ENCODE results near the gene ZKSCAN1.

The ZKSCAN1 gene

GRCh38 chr7:100038326-100038725 lies 22.9 kb downstream of the ZKSCAN1 start:
- DNase-seq (ENCODE audit: low read depth, low spot score) = no peak

DNA sequence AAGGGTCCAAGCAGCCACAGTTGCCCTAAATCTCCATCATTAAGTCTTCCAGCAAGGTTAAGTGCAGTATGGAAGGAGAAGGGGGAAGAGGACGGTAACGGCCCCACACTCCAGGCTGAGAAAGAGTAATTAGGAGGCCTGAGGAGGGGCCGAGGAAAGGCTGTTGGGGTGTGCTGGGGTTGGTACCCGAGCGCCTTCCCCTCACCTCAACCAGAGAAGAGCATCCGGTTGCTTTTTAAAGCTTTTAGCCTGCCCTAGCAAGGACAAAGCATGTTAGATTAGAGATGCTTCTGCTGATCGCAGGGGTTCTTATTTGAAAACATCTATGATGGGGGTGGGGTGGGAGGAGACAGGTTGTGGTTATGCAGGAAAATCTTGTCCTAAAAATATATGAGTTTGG lies 25.2 kb downstream of the ZKSCAN1 start:
- DNase-seq (ENCODE audit: low read depth, low spot score) = no peak

GRCh38 chr7:100044718-100045117 lies 29.3 kb downstream of the ZKSCAN1 start:
- no peak for DNase-seq (ENCODE audit: low read depth, low spot score)

DNA sequence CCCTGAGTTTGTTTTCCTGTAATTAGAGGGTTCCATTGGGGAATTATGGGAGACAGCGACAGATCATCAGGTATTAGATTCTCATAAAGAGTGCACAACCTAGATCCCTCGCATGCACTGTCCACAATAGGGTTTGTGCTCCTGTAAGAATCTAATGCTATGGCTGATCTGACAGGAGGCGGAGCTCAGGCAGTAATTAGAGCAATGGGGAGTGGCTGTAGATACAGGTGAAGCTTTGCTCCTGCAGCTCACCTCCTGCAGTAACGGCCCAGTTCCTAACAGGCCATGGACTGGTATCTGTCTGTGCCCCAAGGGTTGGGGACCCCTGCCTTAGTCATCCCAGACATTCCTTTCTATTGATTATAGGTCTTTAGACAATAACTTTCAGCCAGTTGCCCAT lies 33.3 kb downstream of the ZKSCAN1 start:
- DNase-seq (ENCODE audit: low read depth, low spot score) = no peak

DNA sequence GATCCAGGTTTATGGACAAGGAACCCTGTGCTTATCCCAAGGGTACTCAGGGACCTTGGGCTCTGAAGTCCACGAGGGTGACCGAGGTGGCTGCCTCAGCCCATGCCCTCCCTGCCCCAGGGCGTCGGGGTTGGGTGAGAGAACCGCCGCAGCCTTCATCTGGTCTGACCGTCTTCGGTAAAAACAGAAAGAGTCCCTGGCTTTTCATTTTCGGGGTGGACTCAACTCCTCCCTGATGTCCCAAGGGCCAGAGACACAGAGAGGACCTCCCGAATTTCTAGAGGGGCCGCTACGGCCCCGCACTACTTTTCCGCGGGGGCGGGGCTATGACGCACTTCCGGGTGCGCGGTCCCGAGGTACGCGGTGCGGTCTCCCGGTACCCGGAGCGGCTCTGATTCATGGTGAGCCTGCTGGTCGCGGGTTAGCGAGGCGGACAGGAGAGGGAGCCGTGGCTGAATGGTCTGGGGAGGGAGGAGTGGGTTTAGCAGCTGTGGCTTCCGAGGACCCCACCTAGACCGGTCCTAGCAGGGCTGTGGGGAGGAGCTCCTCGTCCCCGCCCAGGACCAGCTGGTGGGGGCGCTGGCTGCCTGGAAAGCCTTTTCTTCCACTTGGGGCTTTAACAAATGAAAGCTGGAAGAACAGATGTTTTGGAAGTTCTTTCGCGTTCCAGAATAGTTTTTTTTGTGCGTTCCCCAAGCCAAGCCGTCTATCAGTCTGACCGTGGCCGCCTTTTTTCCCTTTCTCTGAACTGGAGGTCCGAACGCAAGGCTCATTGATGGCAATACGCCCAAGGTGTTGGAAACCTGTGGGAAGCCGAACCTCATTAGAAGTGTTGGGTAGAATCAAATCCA lies 34.3 kb downstream of the ZKSCAN1 start, which contains the start of gene ZSCAN21:
Gene ZSCAN21, plus strand, starts transcription at position 334 of the 851 bp plus-strand sequence. CDS start 7,233 bp downstream, outside the sequence.
- peak; percentile 94 for DNase-seq (ENCODE audit: low read depth, low spot score)

DNA sequence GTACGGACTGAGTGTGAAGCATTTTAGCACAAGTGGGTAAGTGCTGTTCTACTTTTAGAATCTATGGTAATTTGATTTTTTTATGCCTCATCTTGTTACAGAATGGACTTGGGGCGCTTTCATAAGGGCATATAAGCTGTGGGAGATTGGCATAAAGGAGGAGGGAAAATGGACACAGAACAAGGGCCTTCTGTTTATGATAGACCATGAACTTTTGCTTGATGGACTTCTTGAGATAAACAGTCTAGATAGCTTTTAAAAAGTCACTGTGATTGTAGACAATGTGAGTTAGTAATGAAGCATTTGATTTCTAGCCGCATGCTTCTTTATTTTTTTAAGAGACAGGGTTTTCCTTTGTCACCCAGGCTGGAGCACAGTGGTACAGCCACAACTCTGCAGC lies 36.2 kb downstream of the ZKSCAN1 start:
- no peak for DNase-seq (ENCODE audit: low read depth, low spot score)

DNA sequence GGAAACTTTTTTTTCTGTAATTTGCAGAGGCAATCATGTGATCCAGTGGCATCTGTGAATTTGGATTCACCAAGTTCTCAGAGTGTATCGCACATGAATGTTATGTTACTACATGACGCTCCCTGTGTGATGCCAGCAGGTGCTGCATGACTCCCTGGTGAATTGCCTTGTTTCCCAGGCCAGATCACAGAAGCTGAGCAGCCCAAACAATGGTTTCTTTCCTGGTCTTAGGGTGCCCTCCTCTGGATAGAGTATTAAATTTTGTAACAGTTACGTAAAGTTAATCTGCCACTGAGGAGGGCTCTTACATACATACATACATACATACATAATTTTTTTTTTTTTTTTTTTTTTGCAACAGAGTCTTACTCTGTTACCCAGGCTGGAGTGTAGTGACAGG lies 37.8 kb downstream of the ZKSCAN1 start:
- peak; percentile 59 for DNase-seq (ENCODE audit: low read depth, low spot score)

DNA sequence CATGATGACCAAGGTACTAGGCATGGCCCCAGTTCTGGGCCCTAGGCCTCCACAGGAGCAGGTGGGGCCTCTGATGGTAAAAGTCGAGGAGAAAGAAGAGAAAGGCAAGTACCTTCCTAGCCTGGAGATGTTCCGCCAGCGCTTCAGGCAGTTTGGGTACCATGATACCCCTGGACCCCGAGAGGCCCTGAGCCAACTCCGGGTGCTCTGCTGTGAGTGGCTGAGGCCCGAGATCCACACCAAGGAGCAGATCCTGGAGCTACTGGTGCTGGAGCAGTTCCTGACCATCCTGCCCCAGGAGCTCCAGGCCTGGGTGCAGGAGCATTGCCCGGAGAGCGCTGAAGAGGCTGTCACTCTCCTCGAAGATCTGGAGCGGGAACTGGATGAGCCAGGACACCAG lies 41.6 kb downstream of the ZKSCAN1 start:
- no peak for DNase-seq (ENCODE audit: low read depth, low spot score)

- no peak for DNase-seq (ENCODE audit: low read depth, low spot score)
These were observed 43.9 kb downstream of the ZKSCAN1 start for GRCh38 chr7:100059251-100059739.

GRCh38 chr7:100061518-100062193 lies 46.3 kb downstream of the ZKSCAN1 start:
- DNase-seq (ENCODE audit: low read depth, low spot score) = no peak

GRCh38 chr7:100063376-100063775 lies 48.0 kb downstream of the ZKSCAN1 start:
- no peak for DNase-seq (ENCODE audit: low read depth, low spot score)

DNA sequence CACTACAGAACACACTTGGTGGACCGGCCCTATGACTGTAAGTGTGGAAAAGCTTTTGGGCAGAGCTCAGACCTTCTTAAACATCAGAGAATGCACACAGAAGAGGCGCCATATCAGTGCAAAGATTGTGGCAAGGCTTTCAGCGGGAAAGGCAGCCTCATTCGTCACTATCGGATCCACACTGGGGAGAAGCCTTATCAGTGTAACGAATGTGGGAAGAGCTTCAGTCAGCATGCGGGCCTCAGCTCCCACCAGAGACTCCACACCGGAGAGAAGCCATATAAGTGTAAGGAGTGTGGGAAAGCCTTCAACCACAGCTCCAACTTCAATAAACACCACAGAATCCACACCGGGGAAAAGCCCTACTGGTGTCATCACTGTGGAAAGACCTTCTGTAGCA lies 48.8 kb downstream of the ZKSCAN1 start:
- DNase-seq (ENCODE audit: low read depth, low spot score) = no peak

DNA sequence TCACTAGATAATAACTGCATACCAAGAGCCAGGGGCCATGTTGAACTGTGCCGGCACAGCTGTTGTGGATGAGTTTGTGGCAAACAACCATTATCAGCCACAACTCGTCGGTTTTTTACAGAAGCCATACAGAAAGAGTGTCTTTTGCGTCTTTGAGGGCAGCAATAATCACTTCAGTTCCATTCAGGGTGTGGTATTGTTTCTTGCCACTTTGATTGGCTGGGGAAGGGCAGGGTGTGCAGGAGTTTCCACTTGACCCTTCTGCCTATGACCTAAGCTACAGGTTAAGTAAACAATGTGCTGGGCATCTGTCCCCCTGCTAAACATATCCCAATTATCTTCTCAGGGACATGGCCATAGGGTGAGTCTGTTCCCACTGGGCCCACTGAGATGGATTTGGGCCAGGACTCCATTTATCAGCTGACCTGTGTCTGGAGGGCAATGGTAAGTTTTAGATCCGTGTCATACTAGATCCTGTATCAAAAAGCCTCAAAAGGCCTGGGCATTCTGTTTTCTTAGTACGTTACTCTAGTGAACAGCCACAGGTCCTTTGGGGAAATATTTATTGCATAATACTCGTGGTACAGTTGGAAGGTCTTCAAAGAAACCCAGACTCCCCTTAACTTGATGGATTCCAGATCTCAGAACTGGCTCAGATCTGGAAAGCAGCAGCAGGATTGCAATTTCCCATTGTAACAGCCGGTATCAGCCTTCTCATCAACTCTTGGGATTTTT lies 50.2 kb downstream of the ZKSCAN1 start:
- DNase-seq (ENCODE audit: low read depth, low spot score) = peak; percentile 71

DNA sequence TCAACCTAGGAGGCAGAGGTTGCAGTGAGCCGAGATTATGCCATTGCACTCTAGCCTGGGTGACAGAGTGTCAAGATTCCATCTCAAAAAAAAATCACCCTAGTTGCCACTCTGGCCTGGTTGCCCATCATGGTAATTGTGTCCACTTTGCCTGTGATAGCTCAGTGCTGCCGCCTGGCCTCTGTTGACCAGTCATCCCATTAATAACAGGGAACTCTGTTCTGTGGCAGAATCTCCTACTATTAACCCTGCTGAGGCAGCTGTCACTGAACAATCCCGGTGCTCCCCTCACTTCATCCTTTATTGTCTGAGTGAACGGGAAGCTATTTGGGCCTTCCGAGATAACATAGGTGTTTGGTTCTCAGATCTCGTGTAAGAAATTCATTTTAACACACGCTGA lies 51.6 kb downstream of the ZKSCAN1 start:
- DNase-seq (ENCODE audit: low read depth, low spot score) = no peak

- DNase-seq (ENCODE audit: low read depth, low spot score) = no peak
These were observed 54.6 kb downstream of the ZKSCAN1 start for GRCh38 chr7:100069991-100070390.

- DNase-seq (ENCODE audit: low read depth, low spot score) = no peak
These were observed 55.8 kb downstream of the ZKSCAN1 start for GRCh38 chr7:100071018-100071723.

DNA sequence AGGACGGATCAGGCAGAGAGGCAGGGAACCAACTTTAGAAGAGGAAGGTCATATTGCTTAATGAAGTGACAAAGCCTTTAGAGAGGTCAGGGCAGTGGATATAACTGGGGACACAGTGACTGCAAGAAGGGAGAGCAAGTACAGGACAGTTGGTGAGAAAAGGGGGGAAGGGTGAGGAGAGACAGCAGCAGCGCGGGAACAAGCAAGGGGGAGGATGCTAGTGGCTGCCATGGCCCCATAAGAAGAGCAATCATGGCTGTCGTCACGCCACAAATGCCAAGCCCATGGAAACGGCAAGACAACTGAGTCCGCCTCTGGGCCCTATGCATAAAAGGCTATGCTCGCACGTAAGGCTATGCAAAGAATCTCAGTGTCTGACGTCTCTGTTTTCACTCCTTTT lies 57.1 kb downstream of the ZKSCAN1 start:
- DNase-seq (ENCODE audit: low read depth, low spot score) = no peak

DNA sequence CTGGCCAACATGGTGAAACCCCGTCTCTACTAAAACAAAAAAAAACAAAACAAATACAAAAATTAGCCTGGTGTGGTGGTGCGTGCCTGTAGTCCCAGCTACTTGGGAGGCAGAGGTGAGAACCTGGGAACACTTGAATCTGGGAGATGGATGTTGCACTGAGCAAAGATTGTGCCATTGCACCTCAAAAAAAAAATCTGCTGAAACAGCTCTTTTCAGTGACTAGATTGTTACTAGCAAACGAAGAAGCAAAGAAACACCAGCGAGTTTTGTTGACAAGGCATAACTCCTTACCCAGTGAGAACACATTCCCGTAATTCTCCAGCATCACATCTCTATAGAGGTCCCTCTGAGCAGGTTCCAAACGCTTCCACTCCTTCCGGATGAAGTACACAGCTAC lies 59.4 kb downstream of the ZKSCAN1 start:
- DNase-seq (ENCODE audit: low read depth, low spot score) = no peak

GRCh38 chr7:100075418-100075817 lies 60.0 kb downstream of the ZKSCAN1 start:
- no peak for DNase-seq (ENCODE audit: low read depth, low spot score)

DNA sequence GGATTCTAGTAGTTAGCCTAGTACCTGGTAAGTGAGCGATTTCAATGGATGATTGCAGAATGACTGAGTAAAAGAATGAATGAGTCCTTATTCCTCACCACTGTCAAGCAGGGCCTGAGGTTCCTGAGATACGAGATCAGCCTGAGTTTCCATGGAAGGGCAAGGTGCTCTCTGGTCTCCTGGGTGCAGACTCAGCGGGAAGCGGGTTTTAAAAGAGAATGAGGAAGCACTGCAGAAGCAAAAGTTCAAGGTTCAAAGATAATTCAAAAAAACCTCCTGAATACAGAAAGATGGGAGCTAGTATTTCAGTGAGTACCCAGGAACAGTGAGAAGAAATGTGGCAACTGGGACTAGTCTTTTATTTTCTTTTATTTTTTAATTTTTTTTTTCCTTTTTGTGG lies 61.8 kb downstream of the ZKSCAN1 start:
- DNase-seq (ENCODE audit: low read depth, low spot score) = no peak

GRCh38 chr7:100079024-100079560 lies 63.7 kb downstream of the ZKSCAN1 start:
- no peak for DNase-seq (ENCODE audit: low read depth, low spot score)

Measured in astrocyte of the hippocampus (primary cell).